Upper lobe of left lung (tissue), 4 donors: ENCODE measurements around the gene NBEA.

Experiments
- CTCF ChIP-seq, 6 experiments: fragments of 450-650 bp in 4 of 6; fragments of 200-600 bp in 2 of 6; sonication (generic) in 2 of 6; IDR thresholded peaks; one replicate each; pipeline ENCODE4 v1.5.1; 2016 to 2019; ENCODE audit warnings: antibody characterized with exemption in 6 of 6
- POLR2A ChIP-seq, 4 donors: fragments of 450-650 bp; IDR thresholded peaks; one replicate each; pipeline ENCODE4 v1.5.1; 2016 to 2017; ENCODE audit warnings: antibody characterized with exemption in 4 of 4, mild to moderate bottlenecking in 2 of 4
- POLR2AphosphoS5 ChIP-seq, 2 donors: sonication (generic); formaldehyde crosslinking; IDR thresholded peaks; one replicate each; pipeline ENCODE4 v1.5.1; 2017; ENCODE audit warnings: antibody characterized with exemption in 2 of 2

DNA sequence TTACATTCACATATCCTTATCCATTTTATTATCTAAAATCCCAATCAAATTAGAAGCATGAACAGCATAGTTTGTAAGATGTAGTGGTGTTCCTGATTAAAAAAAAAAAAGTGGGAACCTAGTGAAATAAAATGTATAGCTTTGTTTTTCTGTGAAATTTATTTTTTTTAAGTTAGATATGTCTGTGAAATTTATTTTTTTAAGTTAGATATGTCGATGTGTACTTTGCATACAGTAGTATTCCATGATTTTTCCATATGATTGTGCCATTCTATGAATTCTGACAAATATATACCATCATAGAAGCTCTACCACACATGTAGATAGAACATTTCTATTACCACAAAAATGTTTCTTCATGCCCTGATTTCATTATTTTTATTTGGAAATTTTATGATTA lies 540.5 kb downstream of the NBEA start:
- TF ChIP-seq CTCF (IDR thresholded peaks at IDR 0.05) = no peak
- no peak for TF ChIP-seq POLR2A (IDR thresholded peaks at IDR 0.05)
- TF ChIP-seq POLR2AphosphoS5 (IDR thresholded peaks at IDR 0.05) = no peak
